Naive B cell (primary cell): ENCODE measurements around the gene LRRC25. TPM values are rescaled to one million over a fixed set of nuclear protein-coding genes. Genes with fewer than 3 reads are reported as not detected.

Experiments used
- ATAC-seq, 2 donors: fragments of 150-1000 bp; cut with Tn5 transposase; 2 replicates each; pipeline ENCODE4 v1.10.0; 2021; ENCODE audit warnings: low read depth in 2 of 2, mild to moderate bottlenecking in 2 of 2, moderate library complexity in 2 of 2
- DNase-seq: peaks from one replicate; pipeline ENCODE4 v3.0.0; 2022
- H3K27ac Mint-ChIP-seq, 6 donors: one replicate each; pipeline ENCODE4 v1.8.0; 2020 to 2022; ENCODE audit warnings: mild to moderate bottlenecking in 6 of 6, mixed read lengths in 6 of 6, moderate library complexity in 5 of 6, inconsistent platforms in 2 of 6
- H3K27me3 Mint-ChIP-seq, 3 donors: one replicate each; pipeline ENCODE4 v1.8.0; 2021 to 2022; ENCODE audit warnings: mixed read lengths in 3 of 3, mild to moderate bottlenecking in 1 of 3
- H3K36me3 Mint-ChIP-seq, 2 donors: one replicate each; pipeline ENCODE4 v1.8.0; 2020 to 2022; ENCODE audit warnings: mixed read lengths in 2 of 2, inconsistent platforms in 1 of 2, mild to moderate bottlenecking in 1 of 2
- H3K4me1 Mint-ChIP-seq, 3 donors: one replicate each; pipeline ENCODE4 v1.8.0; 2020 to 2022; ENCODE audit warnings: mixed read lengths in 3 of 3, inconsistent platforms in 1 of 3, mild to moderate bottlenecking in 1 of 3, moderate library complexity in 1 of 3
- H3K4me3 Mint-ChIP-seq, 8 donors: one replicate each; pipeline ENCODE4 v1.8.0; 2020 to 2022; ENCODE audit warnings: mild to moderate bottlenecking in 8 of 8, mixed read lengths in 8 of 8, moderate library complexity in 8 of 8, inconsistent platforms in 2 of 8
- H3K9me3 Mint-ChIP-seq, 7 donors: one replicate each; pipeline ENCODE4 v1.8.0; 2020 to 2022; ENCODE audit warnings: mixed read lengths in 7 of 7, mild to moderate bottlenecking in 5 of 7, inconsistent platforms in 2 of 7, moderate library complexity in 1 of 7
- polyA plus RNA-seq, 6 donors: library from polyadenylated mRNA; unstranded; fragments of 300-500 nt; fragmentation: Illumina TruSeq; gene quantifications; one replicate each; pipeline ENCODE4 v1.2.3, GENCODE V29; 2021; ENCODE audit warnings: low read depth in 6 of 6

Gene LRRC25
- polyA plus RNA-seq, 6 donors from 2014 or later = 0.17 to 30.8 (median 17.9) TPM

DNA sequence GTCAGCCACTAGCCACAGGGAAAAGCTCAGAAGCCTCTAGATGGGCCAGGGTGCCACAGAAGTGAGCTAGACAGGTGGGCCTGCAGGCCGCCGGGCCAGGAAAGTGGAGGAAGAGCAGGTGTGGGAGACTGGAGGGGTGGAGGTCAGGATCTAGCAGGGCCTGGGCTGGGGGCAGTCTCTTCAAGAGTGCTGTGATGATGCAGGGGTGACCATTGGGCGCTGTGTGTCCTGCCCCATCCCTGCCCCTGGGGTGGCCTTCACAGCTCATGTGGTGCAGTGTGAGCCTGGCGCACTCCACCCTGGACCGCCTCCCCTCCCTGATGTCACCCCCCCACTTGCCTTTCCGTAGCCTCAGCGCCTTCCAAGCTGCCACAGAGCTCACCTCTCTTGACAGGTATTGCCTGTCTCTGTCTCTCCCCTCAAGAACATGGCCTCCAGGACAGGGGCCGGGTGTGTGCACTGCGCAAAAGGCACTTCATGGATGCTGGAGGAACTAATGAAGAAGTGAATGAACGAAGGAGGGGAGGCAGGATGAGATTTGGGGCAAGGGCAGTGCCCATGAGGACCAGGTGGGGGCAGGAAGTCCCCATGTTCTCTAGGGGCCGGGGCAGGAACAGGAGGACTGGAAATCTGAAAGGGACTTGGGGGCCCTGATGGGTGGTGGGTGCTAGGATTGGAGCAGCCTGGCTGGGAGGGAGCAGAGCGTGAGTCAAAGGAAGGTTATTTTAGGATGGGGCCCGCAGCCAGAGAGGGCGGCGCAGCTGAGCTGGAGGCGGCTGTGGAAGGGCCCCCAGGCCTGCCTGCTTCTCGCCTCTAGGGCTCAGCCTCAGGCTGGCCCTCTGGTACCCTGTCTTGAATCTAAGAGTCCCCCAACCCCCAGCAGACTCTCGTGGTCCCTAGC, 28.3 kb upstream of the LRRC25 start:
- H3K4me3 Mint-ChIP-seq = no peak overlapping the region
- H3K4me1 Mint-ChIP-seq = peaks cover 28 to 51% (median 41%) of the 10 kb centered on the region in 3 donors
- H3K36me3 Mint-ChIP-seq = no peaks in the 10 kb centered on the region
- ATAC-seq (no peak), DNase-seq (no peak)
- H3K9me3 Mint-ChIP-seq = no peaks in the 10 kb centered on the region
- H3K27me3 Mint-ChIP-seq = no peaks in the 10 kb centered on the region
- peak overlapping the region in 4 of 6 donors; percentile 3 to 73 (median 26) for H3K27ac Mint-ChIP-seq

DNA sequence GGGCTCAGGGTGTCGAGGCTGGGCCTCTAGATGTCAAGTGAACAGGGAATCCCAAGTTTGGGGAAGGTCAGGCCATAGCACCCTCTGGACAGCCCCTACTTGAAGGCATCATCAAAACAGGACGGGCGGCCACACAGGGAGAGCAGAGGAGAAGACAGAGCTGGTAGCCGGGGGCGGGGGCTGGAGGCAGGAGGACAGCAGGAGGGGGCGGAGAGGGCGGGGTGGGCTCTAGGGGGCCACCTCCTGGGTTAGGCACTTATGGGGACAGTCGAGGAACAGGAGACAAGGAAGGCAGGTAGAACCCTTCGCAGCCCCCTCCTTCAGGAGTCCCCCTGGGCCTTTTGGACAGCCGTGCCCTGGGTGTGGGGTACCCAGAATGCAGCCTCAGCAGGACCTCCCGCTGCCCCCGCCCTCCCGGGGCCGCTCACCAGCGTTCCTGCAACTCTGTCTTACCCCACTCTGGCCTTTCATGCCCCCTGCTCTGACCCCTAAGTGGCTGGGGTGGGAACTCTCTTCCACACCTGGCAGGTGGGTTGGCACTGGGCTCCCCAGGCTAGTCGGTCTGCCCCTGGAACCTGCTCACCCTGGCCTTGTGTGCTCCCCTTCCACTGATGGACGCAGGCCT, 27.6 kb upstream of the LRRC25 start:
- peaks cover 0 to 5% (median 0%) of the 10 kb centered on the region in 3 donors for H3K27me3 Mint-ChIP-seq
- no peak for ATAC-seq
- H3K9me3 Mint-ChIP-seq = no peaks in the 10 kb centered on the region
- peaks cover 32 to 52% (median 45%) of the 10 kb centered on the region in 3 donors for H3K4me1 Mint-ChIP-seq
- H3K36me3 Mint-ChIP-seq = no peaks in the 10 kb centered on the region
- no peak overlapping the region for H3K4me3 Mint-ChIP-seq
- DNase-seq = no peak
- peak overlapping the region in 1 of 6 donors; percentile 59 for H3K27ac Mint-ChIP-seq

DNA sequence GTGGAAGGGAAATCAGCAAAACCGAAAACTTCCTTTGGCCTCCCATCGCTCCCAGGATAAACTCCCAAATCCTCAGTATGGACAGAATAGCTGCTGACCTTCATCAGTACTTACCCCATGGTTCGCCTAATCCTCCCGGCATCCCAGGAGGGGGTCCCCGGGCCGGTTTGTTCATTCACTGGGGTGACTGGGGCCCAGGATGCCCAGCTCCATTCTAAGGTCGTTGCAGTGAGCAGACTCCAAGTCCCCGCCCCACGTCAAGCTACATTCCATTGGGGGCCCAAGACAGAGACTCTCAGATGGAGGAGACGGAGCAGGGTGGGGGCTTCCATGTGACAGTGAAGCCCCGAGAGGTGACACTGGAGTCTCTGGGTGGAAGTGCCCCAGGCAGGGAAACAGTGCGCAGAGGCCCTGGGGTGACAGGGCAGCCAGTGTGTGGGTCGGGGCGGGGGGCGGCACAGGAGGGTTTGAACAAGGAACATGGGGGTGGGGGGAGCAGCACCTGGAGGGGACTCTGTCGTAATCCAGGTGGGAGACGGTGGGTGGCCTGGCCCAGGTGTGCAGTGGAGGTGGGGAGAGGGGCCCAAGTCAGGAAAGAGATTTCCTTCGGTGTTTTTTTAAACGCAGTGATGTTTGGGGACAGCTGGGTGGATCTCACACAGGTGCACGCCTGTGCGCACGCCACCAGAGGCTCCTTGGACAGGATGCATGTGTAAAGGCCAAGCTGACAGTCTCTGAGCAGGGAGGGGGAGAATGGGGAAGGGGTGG, 26.9 kb upstream of the LRRC25 start:
- no peak for ATAC-seq
- Mint-ChIP-seq H3K27ac (peak overlapping the region in 2 of 6 donors; percentile 59 to 60), H3K27me3 (peaks cover 0 to 6% (median 0%) of the 10 kb centered on the region in 3 donors), H3K4me1 (peaks cover 33 to 48% (median 40%) of the 10 kb centered on the region in 3 donors), H3K36me3 (no peaks in the 10 kb centered on the region), H3K9me3 (no peaks in the 10 kb centered on the region), H3K4me3 (no peak overlapping the region)
- DNase-seq = no peak

DNA sequence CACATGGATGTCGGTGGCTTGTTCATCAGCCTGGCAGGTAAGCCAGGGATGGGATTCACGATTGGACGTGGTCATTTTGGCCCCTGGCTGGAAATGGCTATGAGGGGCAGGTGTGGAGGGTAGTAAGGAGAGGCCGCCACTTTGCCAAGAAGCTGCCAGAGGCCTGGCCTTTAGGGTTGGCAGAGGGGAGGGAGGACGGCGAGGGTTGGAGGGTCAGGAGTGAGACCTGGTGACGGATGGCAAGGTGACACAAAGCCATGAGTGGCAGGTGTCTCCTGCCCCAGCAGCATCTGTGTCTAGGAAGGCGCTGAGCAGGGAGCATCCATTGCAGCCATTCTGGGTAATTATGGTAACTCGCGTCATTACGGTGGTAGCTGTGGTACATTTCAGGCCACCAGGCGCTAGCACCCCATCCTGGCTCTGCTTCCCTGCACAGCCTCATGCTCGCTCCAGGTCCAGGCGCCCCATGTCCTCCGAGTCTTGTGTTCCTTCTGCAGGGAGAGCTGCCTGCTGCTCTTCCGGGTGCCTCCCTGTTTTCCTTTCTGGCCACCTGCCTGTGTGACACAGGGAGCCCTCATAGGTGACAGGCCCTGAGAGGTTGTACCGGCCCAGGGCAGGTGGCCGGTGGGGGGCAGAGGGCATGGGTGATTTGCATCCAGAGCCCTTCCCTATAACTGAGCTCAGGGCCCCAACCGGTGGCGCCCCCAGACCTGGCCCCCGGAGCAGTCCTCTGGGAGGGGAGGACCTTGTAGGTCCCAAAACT, 26.0 kb upstream of the LRRC25 start:
- Mint-ChIP-seq H3K36me3 (no peaks in the 10 kb centered on the region), H3K27me3 (peaks cover 1 to 13% (median 5%) of the 10 kb centered on the region in 3 donors), H3K4me1 (peaks cover 35 to 53% (median 45%) of the 10 kb centered on the region in 3 donors), H3K27ac (peak overlapping the region in 2 of 6 donors; percentile 28 to 72), H3K4me3 (peak overlapping the region in 2 of 8 donors; percentile 6 to 21), H3K9me3 (no peaks in the 10 kb centered on the region)
- ATAC-seq (no peak), DNase-seq (no peak)

DNA sequence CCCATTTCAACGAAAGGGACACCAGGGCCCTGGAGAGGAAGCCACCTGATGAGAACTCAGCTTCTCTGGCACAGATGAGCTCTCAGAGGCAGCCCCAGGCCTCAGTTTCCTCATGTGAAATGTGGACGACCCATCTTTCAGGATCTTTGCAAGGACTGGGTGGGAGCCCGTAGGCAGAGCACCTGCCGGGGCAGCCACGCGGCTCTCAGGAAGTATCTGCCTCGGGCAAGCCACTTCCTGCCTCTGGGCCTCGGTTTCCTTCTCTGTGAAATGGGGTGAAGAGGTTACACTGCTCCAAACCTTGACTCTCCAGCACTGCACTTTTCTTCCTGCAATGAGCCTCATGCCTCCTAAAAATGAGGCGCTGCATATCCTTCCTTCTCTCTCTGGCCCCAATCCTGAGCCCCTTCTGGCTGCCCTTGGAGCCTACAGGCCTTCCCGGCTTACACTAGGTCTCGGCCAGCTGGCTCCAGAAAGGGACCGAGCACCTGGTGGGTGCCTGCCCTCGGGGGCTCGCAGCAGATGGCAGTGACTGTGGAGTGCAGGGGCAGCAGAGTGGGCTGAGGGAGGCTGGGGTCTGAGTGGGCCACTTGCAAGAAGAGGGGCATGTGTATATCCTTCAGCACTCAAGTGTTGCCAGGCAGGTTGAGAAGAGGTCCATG, 25.2 kb upstream of the LRRC25 start:
- no peaks in the 10 kb centered on the region for H3K9me3 Mint-ChIP-seq
- H3K27ac Mint-ChIP-seq = peak overlapping the region in 2 of 6 donors; percentile 28 to 72
- ATAC-seq = no peak
- no peaks in the 10 kb centered on the region for H3K36me3 Mint-ChIP-seq
- peaks cover 9 to 20% (median 10%) of the 10 kb centered on the region in 3 donors for H3K27me3 Mint-ChIP-seq
- peak overlapping the region in 3 of 8 donors; percentile 21 to 78 (median 64) for H3K4me3 Mint-ChIP-seq
- DNase-seq = no peak
- H3K4me1 Mint-ChIP-seq = peaks cover 41 to 60% (median 53%) of the 10 kb centered on the region in 3 donors

DNA sequence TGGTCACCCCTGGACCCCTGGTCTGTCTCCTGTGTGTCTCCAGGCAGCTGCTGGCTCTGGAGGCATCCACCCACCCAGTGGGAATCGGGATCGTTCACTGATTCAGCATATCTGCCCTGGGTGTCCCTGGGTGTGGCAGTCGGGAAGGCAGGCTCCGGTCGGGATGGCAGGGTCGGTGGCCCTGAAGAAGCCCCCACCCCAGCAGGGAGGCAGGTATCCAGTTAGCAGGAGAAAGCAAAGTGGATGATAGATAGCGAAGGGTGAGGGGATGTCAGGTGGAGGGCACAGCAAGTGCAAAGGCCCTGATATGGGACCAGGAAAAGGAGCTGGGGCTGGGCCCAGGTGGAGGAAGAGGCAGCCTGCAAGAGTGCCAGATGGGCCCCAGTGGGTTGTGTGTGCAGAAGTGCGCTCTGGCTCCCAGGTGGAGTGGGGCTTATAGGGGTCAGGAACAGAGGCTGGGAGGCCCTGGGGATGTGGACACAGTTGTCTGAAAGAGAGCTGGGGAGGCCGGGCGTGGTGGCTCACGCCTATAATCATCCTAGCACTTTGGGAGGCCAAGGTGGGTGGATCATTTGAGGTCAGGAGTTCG, 24.0 kb upstream of the LRRC25 start:
- no peak for ATAC-seq
- H3K4me3 Mint-ChIP-seq = peak overlapping the region in 6 of 8 donors; percentile 12 to 84 (median 36)
- DNase-seq = no peak
- peaks cover 18 to 30% (median 19%) of the 10 kb centered on the region in 3 donors for H3K27me3 Mint-ChIP-seq
- H3K36me3 Mint-ChIP-seq = no peaks in the 10 kb centered on the region
- peak overlapping the region in 4 of 6 donors; percentile 38 to 83 (median 53) for H3K27ac Mint-ChIP-seq
- no peaks in the 10 kb centered on the region for H3K9me3 Mint-ChIP-seq
- peaks cover 50 to 71% (median 60%) of the 10 kb centered on the region in 3 donors for H3K4me1 Mint-ChIP-seq

DNA sequence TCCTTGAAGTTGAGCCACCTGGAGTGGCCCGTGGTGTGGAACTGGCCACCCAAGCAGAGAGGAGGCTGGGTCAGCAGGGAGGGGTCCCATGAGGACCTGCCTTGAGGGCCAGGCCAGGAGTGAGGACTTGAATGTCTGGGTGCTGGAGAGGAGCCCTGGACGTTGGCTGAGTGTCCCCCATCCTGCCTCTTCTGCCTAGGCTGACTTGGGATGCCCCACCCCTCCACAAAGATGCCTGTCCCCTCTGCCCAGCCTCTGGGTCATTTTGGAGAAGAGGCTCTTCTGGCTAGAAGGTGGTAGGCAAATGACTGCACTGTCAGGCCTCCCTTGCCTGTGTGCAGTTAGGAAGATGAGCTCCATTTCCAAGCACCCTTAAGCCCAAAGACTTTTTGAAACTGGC, 23.5 kb upstream of the LRRC25 start:
- Mint-ChIP-seq H3K27ac (peak overlapping the region in 2 of 6 donors; percentile 59 to 76), H3K9me3 (no peaks in the 10 kb centered on the region), H3K36me3 (no peaks in the 10 kb centered on the region), H3K4me1 (peaks cover 54 to 72% (median 63%) of the 10 kb centered on the region in 3 donors), H3K27me3 (peaks cover 22 to 35% (median 24%) of the 10 kb centered on the region in 3 donors), H3K4me3 (peak overlapping the region; percentile 25 to 89 (median 79))
- DNase-seq (no peak), ATAC-seq (no peak)

DNA sequence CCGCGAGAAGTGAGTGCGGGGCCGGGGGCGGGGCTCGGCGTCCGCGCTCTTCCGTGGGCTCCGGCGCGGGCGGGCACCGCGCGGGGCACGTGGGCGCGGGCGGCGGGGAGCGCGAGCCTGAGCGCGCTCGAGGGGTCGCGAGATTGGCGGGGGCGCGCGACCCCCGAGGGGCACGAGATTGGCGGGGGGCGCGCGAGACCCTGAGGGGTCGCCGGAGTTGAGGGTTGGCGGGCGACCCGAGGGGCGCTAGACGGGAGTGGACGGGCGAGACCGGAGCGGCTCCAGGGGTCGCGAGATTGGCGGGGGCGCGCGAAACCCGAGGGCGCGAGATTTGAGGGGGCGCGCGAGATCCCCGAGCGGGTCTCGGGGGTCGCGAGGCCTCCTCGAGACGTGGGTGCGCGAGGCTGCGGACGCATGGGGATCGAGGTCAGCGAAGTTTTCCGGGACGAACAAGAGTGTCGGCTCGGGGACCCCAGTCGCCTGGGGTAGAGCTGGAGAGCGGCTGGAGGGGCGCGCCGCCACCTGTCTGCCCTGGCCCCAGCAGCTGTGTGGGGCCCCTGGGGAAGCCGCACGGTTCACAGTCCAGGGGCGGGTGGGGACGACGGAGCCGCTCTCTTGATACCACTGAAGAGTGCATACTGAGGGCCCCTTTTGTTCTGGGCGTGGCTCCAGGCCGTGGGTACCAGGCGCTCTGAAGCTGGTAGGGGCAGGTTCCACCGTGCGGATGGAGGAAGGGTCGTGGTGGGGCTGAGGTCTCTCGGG, 22.5 kb upstream of the LRRC25 start:
- H3K27ac Mint-ChIP-seq = peak overlapping the region in 3 of 6 donors; percentile 11 to 77 (median 13)
- no peaks in the 10 kb centered on the region for H3K36me3 Mint-ChIP-seq
- peaks cover 52 to 74% (median 66%) of the 10 kb centered on the region in 3 donors for H3K4me1 Mint-ChIP-seq
- peaks cover 22 to 44% (median 33%) of the 10 kb centered on the region in 3 donors for H3K27me3 Mint-ChIP-seq
- DNase-seq = no peak
- H3K4me3 Mint-ChIP-seq = peak overlapping the region; percentile 66 to 89 (median 83)
- ATAC-seq = peak; percentile 32 to 41
- H3K9me3 Mint-ChIP-seq = no peaks in the 10 kb centered on the region

DNA sequence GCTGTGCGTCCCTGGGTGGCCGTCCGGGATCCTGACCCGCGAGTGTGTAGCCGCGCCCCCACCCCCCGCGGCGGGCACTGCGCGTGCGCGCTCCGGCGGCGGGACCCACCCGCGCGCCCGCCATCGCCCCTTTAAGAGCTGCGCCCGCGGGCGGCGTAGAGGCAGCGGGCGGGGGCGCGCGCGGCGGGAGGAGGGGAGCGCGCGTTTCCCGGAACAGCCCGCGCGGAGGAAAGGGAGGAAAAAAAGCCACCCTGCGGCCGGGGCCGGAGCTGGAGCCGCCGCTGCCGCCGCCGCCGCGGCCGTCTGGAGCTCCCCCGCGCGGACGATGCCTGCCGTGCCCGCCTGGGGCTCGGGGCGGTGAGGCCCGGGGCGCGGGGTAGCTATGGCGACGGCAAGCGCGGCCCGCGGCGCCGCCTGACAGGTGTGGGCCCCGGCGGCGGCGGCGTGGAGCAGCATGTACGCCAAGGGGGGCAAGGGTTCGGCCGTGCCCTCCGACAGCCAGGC, 21.8 kb upstream of the LRRC25 start, which contains the start of gene SSBP4:
SSBP4 (plus strand) TSS at position 204 of the 504 bp plus-strand sequence; CDS start at position 455, 251 bp downstream.
- Mint-ChIP-seq H3K4me1 (peaks cover 49 to 74% (median 69%) of the 10 kb centered on the region in 3 donors), H3K36me3 (no peaks in the 10 kb centered on the region), H3K27me3 (peaks cover 28 to 49% (median 39%) of the 10 kb centered on the region in 3 donors), H3K4me3 (peak within 1 kb of the TSS; percentile 66 to 91 (median 87)), H3K9me3 (no peaks in the 10 kb centered on the region), H3K27ac (peak within 1 kb of the TSS; percentile 11 to 80 (median 75))
- peak; percentile 77 to 79 for ATAC-seq
- peak; percentile 77 for DNase-seq

DNA sequence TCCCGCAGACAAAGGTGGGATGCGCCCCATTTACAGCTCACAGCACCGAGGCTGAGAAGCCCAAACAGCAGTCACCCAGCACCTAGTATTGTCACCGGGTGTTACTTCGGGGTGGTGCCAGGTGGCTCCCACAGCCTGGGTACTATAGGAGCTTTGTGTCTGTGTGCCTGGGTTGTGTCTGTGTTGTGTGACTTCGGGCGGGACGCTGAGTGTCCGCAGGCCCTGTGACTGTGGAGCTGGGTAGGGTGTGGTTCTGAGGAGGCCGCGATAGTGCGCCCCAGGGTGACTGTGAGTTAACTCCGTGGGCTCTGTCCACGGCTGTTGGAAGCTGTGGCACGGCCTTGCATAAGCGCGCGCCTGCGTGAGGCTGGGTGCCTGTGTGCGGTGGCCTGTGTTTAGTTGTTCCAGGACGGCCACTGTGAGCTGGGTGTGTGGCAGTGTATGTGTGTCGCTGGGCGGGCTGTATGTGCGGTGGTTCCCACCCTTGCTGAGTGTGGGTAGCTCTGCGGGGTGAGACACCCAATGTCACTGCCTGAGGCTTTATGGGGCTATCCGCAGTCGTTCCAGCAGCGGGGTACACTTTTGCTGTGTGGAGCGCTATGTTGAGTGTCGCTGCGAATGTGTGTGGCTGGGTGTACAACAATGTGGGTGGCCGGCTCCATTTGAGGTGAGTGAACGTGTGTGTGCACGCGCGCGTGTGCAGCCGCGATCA, 21.2 kb upstream of the LRRC25 start:
- Mint-ChIP-seq H3K4me1 (peaks cover 49 to 74% (median 68%) of the 10 kb centered on the region in 3 donors), H3K27ac (peak overlapping the region in 5 of 6 donors; percentile 43 to 80 (median 73)), H3K27me3 (peaks cover 32 to 55% (median 45%) of the 10 kb centered on the region in 3 donors), H3K36me3 (no peaks in the 10 kb centered on the region), H3K4me3 (peak overlapping the region; percentile 66 to 91 (median 86)), H3K9me3 (no peaks in the 10 kb centered on the region)
- ATAC-seq = peak; percentile 15 to 16
- no peak for DNase-seq
